22Rv1 (cell line): ENCODE results near the gene CBFA2T2.

Experiments
- ZFX ChIP-seq: fragments of 450-650 bp; IDR thresholded peaks from 2 replicates; pipeline ENCODE4 v1.6.1; 2017; ENCODE audit warnings: antibody characterized with exemption, borderline replicate concordance
- TF ChIP-seq, protein P1 (sequence below): fragments of 450-650 bp; IDR thresholded peaks from 2 replicates; pipeline ENCODE4 v1.5.1; 2017; ENCODE audit warnings: mild to moderate bottlenecking

DNA sequence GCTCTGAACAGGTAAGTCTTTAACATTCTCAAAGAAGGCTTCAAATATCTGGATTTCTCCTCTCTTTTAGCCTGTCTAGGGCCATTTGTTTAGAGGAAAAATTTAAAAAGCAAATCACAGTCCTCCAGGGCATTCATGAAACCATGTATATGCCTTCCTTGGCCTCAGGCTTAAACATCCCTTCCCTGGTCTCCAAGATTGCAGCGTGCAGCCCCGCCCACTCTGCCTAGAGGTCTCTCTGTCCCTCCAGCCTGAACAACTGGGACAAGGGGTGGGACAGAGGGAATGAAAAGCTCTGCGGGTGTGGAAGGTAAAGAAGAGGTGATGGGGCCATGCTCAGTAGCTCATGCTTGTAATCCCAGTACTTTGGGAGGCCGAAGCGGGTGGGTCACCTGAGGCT, 9.8 kb upstream of the CBFA2T2 start:
- TF ChIP-seq, protein P1, sequence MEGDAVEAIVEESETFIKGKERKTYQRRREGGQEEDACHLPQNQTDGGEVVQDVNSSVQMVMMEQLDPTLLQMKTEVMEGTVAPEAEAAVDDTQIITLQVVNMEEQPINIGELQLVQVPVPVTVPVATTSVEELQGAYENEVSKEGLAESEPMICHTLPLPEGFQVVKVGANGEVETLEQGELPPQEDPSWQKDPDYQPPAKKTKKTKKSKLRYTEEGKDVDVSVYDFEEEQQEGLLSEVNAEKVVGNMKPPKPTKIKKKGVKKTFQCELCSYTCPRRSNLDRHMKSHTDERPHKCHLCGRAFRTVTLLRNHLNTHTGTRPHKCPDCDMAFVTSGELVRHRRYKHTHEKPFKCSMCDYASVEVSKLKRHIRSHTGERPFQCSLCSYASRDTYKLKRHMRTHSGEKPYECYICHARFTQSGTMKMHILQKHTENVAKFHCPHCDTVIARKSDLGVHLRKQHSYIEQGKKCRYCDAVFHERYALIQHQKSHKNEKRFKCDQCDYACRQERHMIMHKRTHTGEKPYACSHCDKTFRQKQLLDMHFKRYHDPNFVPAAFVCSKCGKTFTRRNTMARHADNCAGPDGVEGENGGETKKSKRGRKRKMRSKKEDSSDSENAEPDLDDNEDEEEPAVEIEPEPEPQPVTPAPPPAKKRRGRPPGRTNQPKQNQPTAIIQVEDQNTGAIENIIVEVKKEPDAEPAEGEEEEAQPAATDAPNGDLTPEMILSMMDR, result no peak
- no peak for TF ChIP-seq ZFX
